ENCODE measurements around the gene PEDS1. TPM values are rescaled to one million over a fixed set of nuclear protein-coding genes. Genes with fewer than 3 reads are reported as not detected.

Gene PEDS1
- total and polyA plus RNA-seq, 2 of the 13 experiments (the other 11 are each of a cell fraction or from before 2014, with no cell fraction given) = 30.5 to 93.9 TPM

DNA sequence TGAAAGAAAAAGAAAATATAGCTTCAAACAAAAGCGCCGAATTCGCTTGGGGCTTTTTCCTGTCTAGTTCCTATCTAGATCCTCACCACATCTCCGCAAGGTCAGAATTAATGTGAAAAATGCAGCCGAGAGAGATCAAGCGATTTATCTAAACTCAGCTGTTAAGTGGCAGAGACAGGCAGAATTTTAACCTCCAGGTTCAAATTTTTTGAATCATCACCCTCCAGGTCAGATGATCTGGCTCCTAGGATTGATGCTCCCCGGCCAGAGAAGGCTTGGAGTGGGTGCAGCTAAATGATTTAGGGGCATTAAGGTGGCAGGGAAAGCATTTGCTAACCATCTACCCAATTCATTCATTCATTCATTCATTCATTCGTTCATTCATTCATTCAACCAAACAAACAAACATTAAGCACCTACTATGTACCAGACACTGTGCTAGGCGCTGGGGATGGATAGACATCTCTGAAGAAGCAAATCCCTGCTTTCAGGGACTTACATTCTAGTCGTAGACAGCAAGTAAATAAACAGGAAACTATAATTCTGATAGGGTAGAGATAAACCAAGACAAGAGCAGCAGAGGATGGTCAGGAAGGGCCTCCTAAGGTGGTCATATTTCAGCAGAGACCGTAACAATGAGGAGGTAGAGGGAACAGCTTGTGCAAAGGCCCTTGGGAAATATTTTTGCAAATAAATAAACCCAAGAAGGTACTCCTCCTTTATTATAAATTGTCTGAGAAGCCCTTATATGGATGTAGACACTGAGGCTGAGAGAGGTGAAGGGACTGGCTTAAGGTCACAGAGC, 39.9 kb downstream of the PEDS1 start (continued):
- TF ChIP-seq, protein P1, sequence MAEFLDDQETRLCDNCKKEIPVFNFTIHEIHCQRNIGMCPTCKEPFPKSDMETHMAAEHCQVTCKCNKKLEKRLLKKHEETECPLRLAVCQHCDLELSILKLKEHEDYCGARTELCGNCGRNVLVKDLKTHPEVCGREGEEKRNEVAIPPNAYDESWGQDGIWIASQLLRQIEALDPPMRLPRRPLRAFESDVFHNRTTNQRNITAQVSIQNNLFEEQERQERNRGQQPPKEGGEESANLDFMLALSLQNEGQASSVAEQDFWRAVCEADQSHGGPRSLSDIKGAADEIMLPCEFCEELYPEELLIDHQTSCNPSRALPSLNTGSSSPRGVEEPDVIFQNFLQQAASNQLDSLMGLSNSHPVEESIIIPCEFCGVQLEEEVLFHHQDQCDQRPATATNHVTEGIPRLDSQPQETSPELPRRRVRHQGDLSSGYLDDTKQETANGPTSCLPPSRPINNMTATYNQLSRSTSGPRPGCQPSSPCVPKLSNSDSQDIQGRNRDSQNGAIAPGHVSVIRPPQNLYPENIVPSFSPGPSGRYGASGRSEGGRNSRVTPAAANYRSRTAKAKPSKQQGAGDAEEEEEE (CRISPR knock-in tag; IDR thresholded peaks at IDR 0.05; ENCODE audit: borderline replicate concordance) = peak; percentile 58; the same call in 1 of the 2 replicates
- no peak; the same call in 1 of the 2 replicates for TF ChIP-seq ZNF713 (CRISPR knock-in tag; IDR thresholded peaks at IDR 0.05)
- TF ChIP-seq ZNF205 (CRISPR knock-in tag; IDR thresholded peaks at IDR 0.05) = no peak
- TF ChIP-seq BORCS8-MEF2B (CRISPR knock-in tag; IDR thresholded peaks at IDR 0.05) = no peak
- no peak for TF ChIP-seq ATM (IDR thresholded peaks at IDR 0.05; ENCODE audit: borderline replicate concordance)
- no peak for TF ChIP-seq BHLHE40 (IDR thresholded peaks at IDR 0.05; ENCODE audit: low read length)
- TF ChIP-seq PCBP2 (optimal IDR thresholded peaks at IDR 0.05; ENCODE audit: low read depth, low read length, poor library complexity, severe bottlenecking) = peak; percentile 37
- 0 out of 2 replicates have a peak, but pooled peaks have one; percentile 26 for TF ChIP-seq ZNF790 (CRISPR knock-in tag; IDR thresholded peaks at IDR 0.05; ENCODE audit: borderline replicate concordance)
- 0 out of 2 replicates have a peak, but pooled peaks have one; percentile 25 for TF ChIP-seq SNAPC2 (CRISPR knock-in tag; IDR thresholded peaks at IDR 0.05)
- TF ChIP-seq ZBTB8A (CRISPR knock-in tag; IDR thresholded peaks at IDR 0.05; ENCODE audit: borderline replicate concordance, low read depth) = no peak
- 0 out of 2 replicates have a peak, but pooled peaks have one; percentile 16 for TF ChIP-seq ZNF577 (CRISPR knock-in tag; IDR thresholded peaks at IDR 0.05; ENCODE audit: borderline replicate concordance, low read depth)
- TF ChIP-seq, protein P2, sequence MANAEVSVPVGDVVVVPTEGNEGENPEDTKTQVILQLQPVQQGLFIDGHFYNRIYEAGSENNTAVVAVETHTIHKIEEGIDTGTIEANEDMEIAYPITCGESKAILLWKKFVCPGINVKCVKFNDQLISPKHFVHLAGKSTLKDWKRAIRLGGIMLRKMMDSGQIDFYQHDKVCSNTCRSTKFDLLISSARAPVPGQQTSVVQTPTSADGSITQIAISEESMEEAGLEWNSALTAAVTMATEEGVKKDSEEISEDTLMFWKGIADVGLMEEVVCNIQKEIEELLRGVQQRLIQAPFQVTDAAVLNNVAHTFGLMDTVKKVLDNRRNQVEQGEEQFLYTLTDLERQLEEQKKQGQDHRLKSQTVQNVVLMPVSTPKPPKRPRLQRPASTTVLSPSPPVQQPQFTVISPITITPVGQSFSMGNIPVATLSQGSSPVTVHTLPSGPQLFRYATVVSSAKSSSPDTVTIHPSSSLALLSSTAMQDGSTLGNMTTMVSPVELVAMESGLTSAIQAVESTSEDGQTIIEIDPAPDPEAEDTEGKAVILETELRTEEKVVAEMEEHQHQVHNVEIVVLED (CRISPR knock-in tag; IDR thresholded peaks at IDR 0.05; ENCODE audit: borderline replicate concordance) = peak; percentile 52; the same call in 1 of the 2 replicates
- peak; percentile 30 for TF ChIP-seq ASH2L (IDR thresholded peaks at IDR 0.05; ENCODE audit: insufficient read length, low read depth, low read length)
- 0 out of 2 replicates have a peak, but pooled peaks have one; percentile 23 for TF ChIP-seq ZBTB7B (CRISPR knock-in tag; IDR thresholded peaks at IDR 0.05)
- TF ChIP-seq, protein P3, sequence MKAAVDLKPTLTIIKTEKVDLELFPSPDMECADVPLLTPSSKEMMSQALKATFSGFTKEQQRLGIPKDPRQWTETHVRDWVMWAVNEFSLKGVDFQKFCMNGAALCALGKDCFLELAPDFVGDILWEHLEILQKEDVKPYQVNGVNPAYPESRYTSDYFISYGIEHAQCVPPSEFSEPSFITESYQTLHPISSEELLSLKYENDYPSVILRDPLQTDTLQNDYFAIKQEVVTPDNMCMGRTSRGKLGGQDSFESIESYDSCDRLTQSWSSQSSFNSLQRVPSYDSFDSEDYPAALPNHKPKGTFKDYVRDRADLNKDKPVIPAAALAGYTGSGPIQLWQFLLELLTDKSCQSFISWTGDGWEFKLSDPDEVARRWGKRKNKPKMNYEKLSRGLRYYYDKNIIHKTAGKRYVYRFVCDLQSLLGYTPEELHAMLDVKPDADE (CRISPR knock-in tag; IDR thresholded peaks at IDR 0.05) = no peak
- no peak for TF ChIP-seq ZBTB38 (CRISPR knock-in tag; IDR thresholded peaks at IDR 0.05)
- TF ChIP-seq KDM5A (IDR thresholded peaks at IDR 0.05; ENCODE audit: borderline replicate concordance, low read length) = 0 out of 2 replicates have a peak, but pooled peaks have one; percentile 80
- TF ChIP-seq, protein P4, sequence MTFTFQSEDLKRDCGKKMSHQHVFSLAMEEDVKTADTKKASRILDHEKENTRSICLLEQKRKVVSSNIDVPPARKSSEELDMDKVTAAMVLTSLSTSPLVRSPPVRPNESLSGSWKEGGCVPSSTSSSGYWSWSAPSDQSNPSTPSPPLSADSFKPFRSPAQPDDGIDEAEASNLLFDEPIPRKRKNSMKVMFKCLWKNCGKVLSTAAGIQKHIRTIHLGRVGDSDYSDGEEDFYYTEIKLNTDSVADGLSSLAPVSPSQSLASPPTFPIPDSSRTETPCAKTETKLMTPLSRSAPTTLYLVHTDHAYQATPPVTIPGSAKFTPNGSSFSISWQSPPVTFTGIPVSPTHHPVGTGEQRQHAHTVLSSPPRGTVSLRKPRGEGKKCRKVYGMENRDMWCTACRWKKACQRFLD (CRISPR knock-in tag; IDR thresholded peaks at IDR 0.05; ENCODE audit: borderline replicate concordance) = 0 out of 2 replicates have a peak, but pooled peaks have one; percentile 3
- TF ChIP-seq TGIF2 (CRISPR knock-in tag; IDR thresholded peaks at IDR 0.05) = no peak; the same call in 1 of the 2 replicates
- no peak for TF ChIP-seq ELF4 (CRISPR knock-in tag; IDR thresholded peaks at IDR 0.05; ENCODE audit: borderline replicate concordance)
- TF ChIP-seq AHR (CRISPR knock-in tag; IDR thresholded peaks at IDR 0.05) = no peak
- peak; percentile 36 for TF ChIP-seq ZKSCAN8 (CRISPR knock-in tag; IDR thresholded peaks at IDR 0.05; ENCODE audit: borderline replicate concordance)
- peak; percentile 57; the same call in 1 of the 2 replicates for TF ChIP-seq ZNF354B (CRISPR knock-in tag; IDR thresholded peaks at IDR 0.05)

Data from HepG2 (cell line).